Stomach smooth muscle (tissue), 2 donors: Measurements from ENCODE around the gene CANX.

ENCODE experiments used
- H3K27ac ChIP-seq: one replicate; pipeline ENCODE4 v1.7.0; 2013; ENCODE audit warnings: mild to moderate bottlenecking, low read length, inconsistent platforms
- H3K27me3 ChIP-seq, 2 donors: one replicate each; pipeline ENCODE4 v1.7.0; 2013; ENCODE audit warnings: low read length in 2 of 2; ENCODE audit not compliant: insufficient read depth in 2 of 2, control insufficient read depth in 1 of 2
- H3K36me3 ChIP-seq, 2 donors: one replicate each; pipeline ENCODE4 v1.7.0; 2013; ENCODE audit warnings: low read length in 2 of 2; ENCODE audit not compliant: control insufficient read depth in 2 of 2, insufficient read depth in 2 of 2
- H3K4me1 ChIP-seq: one replicate; pipeline ENCODE4 v1.7.0; 2013; ENCODE audit warnings: low read length; ENCODE audit not compliant: control insufficient read depth, insufficient read depth
- H3K4me3 ChIP-seq, 2 donors: one replicate each; pipeline ENCODE4 v1.7.0; 2013; ENCODE audit warnings: low read length in 2 of 2
- H3K9ac ChIP-seq, 2 donors: one replicate each; pipeline ENCODE4 v1.7.0; 2013; ENCODE audit warnings: low read length in 2 of 2, mild to moderate bottlenecking in 1 of 2
- H3K9me3 ChIP-seq, 2 donors: one replicate each; pipeline ENCODE4 v1.7.0; 2013; ENCODE audit warnings: low read length in 2 of 2; ENCODE audit not compliant: control insufficient read depth in 2 of 2
- donor health status: healthy.
- donor health status: Pancreatic carcinoma.

The CANX gene

GRCh38 chr5:179767496-179768100 lies 68.8 kb downstream of the CANX start:
- no peak overlapping the region for H3K27ac ChIP-seq
- no peaks in the 10 kb centered on the region for H3K27me3 ChIP-seq
- peaks cover 47 to 54% of the 10 kb centered on the region in 2 donors for H3K36me3 ChIP-seq
- H3K4me1 ChIP-seq: peaks cover 33% of the 10 kb centered on the region
- H3K9me3 ChIP-seq: no peaks in the 10 kb centered on the region
- no peak overlapping the region for H3K4me3 ChIP-seq
- no peak overlapping the region for H3K9ac ChIP-seq

GRCh38 chr5:179768326-179769085 lies 69.7 kb downstream of the CANX start:
- Histone ChIP-seq H3K27ac (no peak overlapping the region), H3K27me3 (no peaks in the 10 kb centered on the region), H3K9ac (no peak overlapping the region), H3K4me3 (no peak overlapping the region), H3K9me3 (no peaks in the 10 kb centered on the region), H3K4me1 (peaks cover 27% of the 10 kb centered on the region), H3K36me3 (peaks cover 55 to 61% of the 10 kb centered on the region in 2 donors)

- Histone ChIP-seq H3K4me1 (peaks cover 21% of the 10 kb centered on the region), H3K9me3 (no peaks in the 10 kb centered on the region), H3K9ac (no peak overlapping the region), H3K4me3 (no peak overlapping the region), H3K27me3 (no peaks in the 10 kb centered on the region), H3K36me3 (peaks cover 62 to 69% of the 10 kb centered on the region in 2 donors), H3K27ac (no peak overlapping the region)
Measured at GRCh38 chr5:179769271-179769670, 70.5 kb downstream of the CANX start.

GRCh38 chr5:179769796-179770195 lies 71.0 kb downstream of the CANX start:
- Histone ChIP-seq H3K27me3 (no peaks in the 10 kb centered on the region), H3K4me3 (no peak overlapping the region), H3K27ac (no peak overlapping the region), H3K9ac (no peak overlapping the region), H3K36me3 (peaks cover 66 to 73% of the 10 kb centered on the region in 2 donors), H3K9me3 (no peaks in the 10 kb centered on the region), H3K4me1 (peaks cover 21% of the 10 kb centered on the region)

GRCh38 chr5:179771311-179771895 lies 72.6 kb downstream of the CANX start:
- Histone ChIP-seq H3K36me3 (peaks cover 69 to 74% of the 10 kb centered on the region in 2 donors), H3K27me3 (no peaks in the 10 kb centered on the region), H3K4me1 (peaks cover 6% of the 10 kb centered on the region), H3K27ac (no peak overlapping the region), H3K9me3 (no peaks in the 10 kb centered on the region), H3K9ac (no peak overlapping the region), H3K4me3 (no peak overlapping the region)

- H3K36me3 ChIP-seq: peaks cover 64 to 67% of the 10 kb centered on the region in 2 donors
Measured at GRCh38 chr5:179772351-179772750, 73.6 kb downstream of the CANX start.

GRCh38 chr5:179773686-179774040 lies 74.9 kb downstream of the CANX start:
- Histone ChIP-seq H3K4me1 (no peaks in the 10 kb centered on the region), H3K9me3 (no peaks in the 10 kb centered on the region), H3K27me3 (no peaks in the 10 kb centered on the region), H3K27ac (no peak overlapping the region), H3K36me3 (peaks cover 68 to 70% of the 10 kb centered on the region in 2 donors), H3K4me3 (no peak overlapping the region), H3K9ac (no peak overlapping the region)

More at GRCh38 chr5:179772351-179772750, 73.6 kb downstream of the CANX start:
- no peaks in the 10 kb centered on the region for H3K4me1 ChIP-seq
- no peaks in the 10 kb centered on the region for H3K27me3 ChIP-seq
- H3K4me3 ChIP-seq: no peak overlapping the region
- no peaks in the 10 kb centered on the region for H3K9me3 ChIP-seq
- no peak overlapping the region for H3K9ac ChIP-seq
- H3K27ac ChIP-seq: no peak overlapping the region

GRCh38 chr5:179774442-179774841 lies 75.7 kb downstream of the CANX start:
- Histone ChIP-seq H3K9me3 (no peaks in the 10 kb centered on the region), H3K9ac (no peak overlapping the region), H3K4me3 (no peak overlapping the region), H3K27me3 (no peaks in the 10 kb centered on the region), H3K27ac (no peak overlapping the region), H3K36me3 (peaks cover 63 to 64% of the 10 kb centered on the region in 2 donors), H3K4me1 (no peaks in the 10 kb centered on the region)

GRCh38 chr5:179776411-179776938 lies 77.7 kb downstream of the CANX start:
- Histone ChIP-seq H3K27ac (no peak overlapping the region), H3K27me3 (no peaks in the 10 kb centered on the region), H3K4me1 (no peaks in the 10 kb centered on the region), H3K9ac (no peak overlapping the region), H3K4me3 (no peak overlapping the region), H3K36me3 (peaks cover 54 to 57% of the 10 kb centered on the region in 2 donors), H3K9me3 (no peaks in the 10 kb centered on the region)

GRCh38 chr5:179777456-179777855 lies 78.7 kb downstream of the CANX start:
- no peaks in the 10 kb centered on the region for H3K9me3 ChIP-seq
- peaks cover 46 to 50% of the 10 kb centered on the region in 2 donors for H3K36me3 ChIP-seq
- H3K27ac ChIP-seq: no peak overlapping the region

More at GRCh38 chr5:179777456-179777855, 78.7 kb downstream of the CANX start:
- Histone ChIP-seq H3K27me3 (no peaks in the 10 kb centered on the region), H3K9ac (no peak overlapping the region), H3K4me1 (peaks cover 3% of the 10 kb centered on the region), H3K4me3 (no peak overlapping the region)
